ENCODE measurements around the gene MYO3B.

The MYO3B gene

GRCh38 chr2:170270278-170270864 is 92.4 kb downstream of the MYO3B start:
- TF ChIP-seq POLR2AphosphoS5 (IDR thresholded peaks at IDR 0.05; ENCODE audit: low read depth, low read length) (no peak), TAF1 (IDR thresholded peaks at IDR 0.05; ENCODE audit: borderline replicate concordance, insufficient read depth, low read length) (no peak), FOXP2 (optimal IDR thresholded peaks at IDR 0.05; ENCODE audit: borderline replicate concordance, extremely low read depth, extremely low read length, insufficient read depth) (no peak), REST (IDR thresholded peaks at IDR 0.05; ENCODE audit: insufficient read depth in 1 of 2, low read depth in 2 of 2, low read length in 2 of 2) (no peak), SIN3A (IDR thresholded peaks at IDR 0.05; ENCODE audit: borderline replicate concordance, insufficient read depth, low read length) (no peak)

- no peak for TF ChIP-seq SIN3A (IDR thresholded peaks at IDR 0.05; ENCODE audit: borderline replicate concordance, insufficient read depth, low read length)
- TF ChIP-seq POLR2AphosphoS5 (IDR thresholded peaks at IDR 0.05; ENCODE audit: low read depth, low read length) = no peak
- no peak for TF ChIP-seq FOXP2 (optimal IDR thresholded peaks at IDR 0.05; ENCODE audit: borderline replicate concordance, extremely low read depth, extremely low read length, insufficient read depth)
- no peak for TF ChIP-seq REST (IDR thresholded peaks at IDR 0.05; ENCODE audit: insufficient read depth in 1 of 2, low read depth in 2 of 2, low read length in 2 of 2)
- no peak for TF ChIP-seq TAF1 (IDR thresholded peaks at IDR 0.05; ENCODE audit: borderline replicate concordance, insufficient read depth, low read length)
These were observed 93.4 kb downstream of the MYO3B start for GRCh38 chr2:170271340-170271739.

GRCh38 chr2:170276056-170276455 is 98.1 kb downstream of the MYO3B start:
- TF ChIP-seq TAF1 (IDR thresholded peaks at IDR 0.05; ENCODE audit: borderline replicate concordance, insufficient read depth, low read length) (no peak), REST (IDR thresholded peaks at IDR 0.05; ENCODE audit: insufficient read depth in 1 of 2, low read depth in 2 of 2, low read length in 2 of 2) (no peak), POLR2AphosphoS5 (IDR thresholded peaks at IDR 0.05; ENCODE audit: low read depth, low read length) (no peak), SIN3A (IDR thresholded peaks at IDR 0.05; ENCODE audit: borderline replicate concordance, insufficient read depth, low read length) (no peak), FOXP2 (optimal IDR thresholded peaks at IDR 0.05; ENCODE audit: borderline replicate concordance, extremely low read depth, extremely low read length, insufficient read depth) (no peak)

GRCh38 chr2:170276925-170277629 is 99.1 kb downstream of the MYO3B start:
- no peak for TF ChIP-seq REST (IDR thresholded peaks at IDR 0.05; ENCODE audit: insufficient read depth in 1 of 2, low read depth in 2 of 2, low read length in 2 of 2)
- TF ChIP-seq SIN3A (IDR thresholded peaks at IDR 0.05; ENCODE audit: borderline replicate concordance, insufficient read depth, low read length) = no peak
- no peak for TF ChIP-seq POLR2AphosphoS5 (IDR thresholded peaks at IDR 0.05; ENCODE audit: low read depth, low read length)
- TF ChIP-seq FOXP2 (optimal IDR thresholded peaks at IDR 0.05; ENCODE audit: borderline replicate concordance, extremely low read depth, extremely low read length, insufficient read depth) = no peak
- TF ChIP-seq TAF1 (IDR thresholded peaks at IDR 0.05; ENCODE audit: borderline replicate concordance, insufficient read depth, low read length) = no peak
